Hematopoietic multipotent progenitor cell treated with erythropoietin and hydrocortisone succinate and interleukin-3 and kit ligand, for 4 days (in vitro differentiated cells): ENCODE measurements around the gene CAST.

Experiments
- DNase-seq: peaks from one replicate; pipeline ENCODE4 v3.0.0-alpha.2; 2015

Gene CAST

GRCh38 chr5:96677496-96677895 is 15.3 kb downstream of the CAST start:
- DNase-seq: no peak

- no peak for DNase-seq
Measured at GRCh38 chr5:96679293-96679692, 17.1 kb downstream of the CAST start.

GRCh38 chr5:96680759-96681470 is 18.7 kb downstream of the CAST start:
- DNase-seq: peak; percentile 37

GRCh38 chr5:96683392-96683791 is 21.2 kb downstream of the CAST start:
- no peak for DNase-seq

- no peak for DNase-seq
Measured at GRCh38 chr5:96683810-96684209, 21.6 kb downstream of the CAST start.

- DNase-seq: no peak
Measured at GRCh38 chr5:96687080-96687479, 24.9 kb downstream of the CAST start.

GRCh38 chr5:96687812-96688453 is 25.8 kb downstream of the CAST start:
- DNase-seq: peak; percentile 84

- DNase-seq: no peak
Measured at GRCh38 chr5:96690861-96691260, 28.7 kb downstream of the CAST start.

GRCh38 chr5:96691503-96692303 is 29.5 kb downstream of the CAST start:
- no peak for DNase-seq

- DNase-seq: no peak
Measured at GRCh38 chr5:96692441-96692840, 30.3 kb downstream of the CAST start.

- no peak for DNase-seq
Measured at GRCh38 chr5:96699186-96699820, 37.1 kb downstream of the CAST start.

- DNase-seq: peak; percentile 81
Measured at GRCh38 chr5:96702503-96703383, 40.6 kb downstream of the CAST start.

GRCh38 chr5:96703384-96703920 is 41.3 kb downstream of the CAST start:
- no peak for DNase-seq

GRCh38 chr5:96703995-96704394 is 41.8 kb downstream of the CAST start:
- no peak for DNase-seq

GRCh38 chr5:96706433-96707111 is 44.4 kb downstream of the CAST start:
- no peak for DNase-seq

GRCh38 chr5:96708600-96708999 is 46.4 kb downstream of the CAST start:
- no peak for DNase-seq

GRCh38 chr5:96709152-96709821 is 47.1 kb downstream of the CAST start:
- no peak for DNase-seq

GRCh38 chr5:96712100-96712746 is 50.0 kb downstream of the CAST start:
- DNase-seq: no peak

- peak; percentile 30 for DNase-seq
Measured at GRCh38 chr5:96714450-96714849, 52.3 kb downstream of the CAST start.

GRCh38 chr5:96714951-96715451 is 52.8 kb downstream of the CAST start:
- peak; percentile 76 for DNase-seq
